Measurements from ENCODE around the gene IRS2.
"Not testable (repeated sequence)": the region's sequence is repeated elsewhere in the genome, so short reads cannot be mapped to it uniquely, and the experiment has no call there.

- not testable (repeated sequence) for TF ChIP-seq CTCF, POLR2A (IDR thresholded peaks at IDR 0.05)
Observed at GRCh38 chr13:109828591-109829316, 42.4 kb upstream of the IRS2 start.
